Caco-2 (cell line): ENCODE measurements around the gene BICRAL. TPM values are rescaled to one million over a fixed set of nuclear protein-coding genes. Genes with fewer than 3 reads are reported as not detected.

Source experiments
- BruUV-seq: library from RNA; stranded (reverse); fragments of 400-500 nt; replicated peaks from 2 replicates; lab custom pipeline; 2021; lab: Mats Ljungman, UMichigan
- CTCF ChIA-PET: fragments of 300-600 bp; sonication (Branson Sonifier 250); formaldehyde crosslinking; loops from one replicate; lab custom pipeline; 2022; ENCODE audit warnings: antibody characterized with exemption; lab: Charles Lee
- POLR2A ChIA-PET: fragments of 300-600 bp; sonication (Branson Sonifier 250); formaldehyde crosslinking; loops from one replicate; lab custom pipeline; 2022; ENCODE audit warnings: antibody characterized with exemption; lab: Charles Lee
- DNase-seq, 2 experiments: peaks; one replicate each; pipeline versions ENCODE4 v3.0.0 to v3.0.0-alpha.2; 2020 to 2022
- H3K27me3 ChIP-seq: replicated peaks from 2 replicates; pipeline ENCODE4 v1.6.0; 2011; ENCODE audit warnings: low read length; ENCODE audit not compliant: control insufficient read depth, insufficient read depth
- H3K36me3 ChIP-seq: 2 replicates; pipeline ENCODE4 v1.5.1; 2011; ENCODE audit warnings: low read length; ENCODE audit not compliant: control insufficient read depth, insufficient read depth
- H3K4me1 ChIP-seq: fragments of 250-450 bp; sonication (Bioruptor Pico); 2 replicates; pipeline ENCODE4 v1.5.1; 2020; ENCODE audit warnings: mild to moderate bottlenecking
- H3K4me3 ChIP-seq: 2 replicates; pipeline ENCODE4 v1.5.1; 2011; ENCODE audit warnings: low read depth, mild to moderate bottlenecking, control low read depth, low read length
- H3K9me3 ChIP-seq: fragments of 250-450 bp; sonication (Bioruptor Pico); 2 replicates; pipeline ENCODE4 v1.5.1; 2020; ENCODE audit warnings: mild to moderate bottlenecking, moderate library complexity
- H3K27ac Mint-ChIP-seq: one replicate; pipeline ENCODE4 v1.8.0; 2022; ENCODE audit warnings: mixed read lengths; ENCODE audit not compliant: unreplicated experiment
- H3K27me3 Mint-ChIP-seq: one replicate; pipeline ENCODE4 v1.8.0; 2022; ENCODE audit warnings: mixed read lengths; ENCODE audit not compliant: insufficient read depth, unreplicated experiment
- H3K36me3 Mint-ChIP-seq: one replicate; pipeline ENCODE4 v1.8.0; 2022; ENCODE audit warnings: mild to moderate bottlenecking, mixed read lengths; ENCODE audit not compliant: insufficient read depth, unreplicated experiment
- H3K4me1 Mint-ChIP-seq: one replicate; pipeline ENCODE4 v1.8.0; 2022; ENCODE audit warnings: low read depth, mixed read lengths; ENCODE audit not compliant: unreplicated experiment
- H3K4me3 Mint-ChIP-seq: one replicate; pipeline ENCODE4 v1.8.0; 2022; ENCODE audit warnings: mild to moderate bottlenecking, moderate library complexity, mixed read lengths; ENCODE audit not compliant: unreplicated experiment
- H3K9me3 Mint-ChIP-seq: one replicate; pipeline ENCODE4 v1.8.0; 2022; ENCODE audit warnings: mixed read lengths; ENCODE audit not compliant: unreplicated experiment
- intact Hi-C: fragments of 100-400 bp; cut with micrococcal nuclease; formaldehyde crosslinking; loops from one replicate; pipeline ENCODE4 v1.10.0; 2022; ENCODE audit not compliant: unreplicated experiment
- total RNA-seq: library from RNA; stranded (reverse); gene quantifications from 2 replicates; pipeline ENCODE4 v1.2.3, GENCODE V29; 2022
- TF ChIP-seq, protein P1 (sequence below), 2 experiments: fragments of 200-600 bp in 1 of 2; IDR thresholded peaks; 1 replicate in 1 of 2; 2 replicates in 1 of 2; pipeline versions ENCODE4 v1.5.1 to v1.8.0; 2011 to 2022; ENCODE audit warnings: antibody characterized with exemption in 1 of 2, control low read depth in 1 of 2, inconsistent platforms in 1 of 2, low read depth in 1 of 2, low read length in 1 of 2, mild to moderate bottlenecking in 1 of 2, moderate library complexity in 1 of 2; ENCODE audit not compliant: insufficient read depth in 1 of 2, severe bottlenecking in 1 of 2, unreplicated experiment in 1 of 2

BICRAL gene
- total RNA-seq, 1 experiment from 2014 or later, result 5.3 TPM

DNA sequence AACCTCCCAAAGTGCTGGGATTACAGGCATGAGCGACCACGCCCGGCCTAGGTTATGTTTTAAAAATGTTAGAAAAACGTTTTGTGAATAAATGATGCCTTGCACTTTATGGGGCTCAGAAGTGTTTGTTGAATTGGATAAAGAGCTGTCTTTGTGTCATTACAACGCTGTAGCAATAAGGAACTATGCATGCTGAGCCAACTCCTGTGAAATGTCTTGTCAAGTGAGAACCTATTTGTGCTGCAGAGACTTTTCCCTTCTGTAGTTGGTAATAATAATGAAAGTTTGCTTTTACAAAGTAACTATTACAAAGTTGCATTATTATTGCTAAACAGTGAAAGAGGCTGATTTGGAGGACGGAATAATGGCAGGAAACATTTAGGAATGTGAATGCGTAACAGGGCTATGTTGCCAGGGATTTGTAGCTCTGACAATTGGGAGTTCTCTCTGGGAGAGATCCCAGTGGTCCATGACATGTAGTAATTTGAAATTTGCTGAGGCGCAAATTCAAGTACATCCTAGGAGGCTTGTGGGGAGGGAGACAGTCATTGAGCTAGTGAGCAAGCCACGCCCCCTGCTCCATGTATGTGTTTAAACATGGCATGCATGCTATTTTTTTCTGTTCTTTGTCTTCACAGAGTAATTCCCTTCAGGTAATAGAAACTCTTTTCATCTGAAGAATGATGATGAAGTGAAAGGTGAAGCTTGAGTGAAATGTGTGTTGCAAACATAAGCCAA is 16.8 kb upstream of the BICRAL start:
- TF ChIP-seq, protein P1, sequence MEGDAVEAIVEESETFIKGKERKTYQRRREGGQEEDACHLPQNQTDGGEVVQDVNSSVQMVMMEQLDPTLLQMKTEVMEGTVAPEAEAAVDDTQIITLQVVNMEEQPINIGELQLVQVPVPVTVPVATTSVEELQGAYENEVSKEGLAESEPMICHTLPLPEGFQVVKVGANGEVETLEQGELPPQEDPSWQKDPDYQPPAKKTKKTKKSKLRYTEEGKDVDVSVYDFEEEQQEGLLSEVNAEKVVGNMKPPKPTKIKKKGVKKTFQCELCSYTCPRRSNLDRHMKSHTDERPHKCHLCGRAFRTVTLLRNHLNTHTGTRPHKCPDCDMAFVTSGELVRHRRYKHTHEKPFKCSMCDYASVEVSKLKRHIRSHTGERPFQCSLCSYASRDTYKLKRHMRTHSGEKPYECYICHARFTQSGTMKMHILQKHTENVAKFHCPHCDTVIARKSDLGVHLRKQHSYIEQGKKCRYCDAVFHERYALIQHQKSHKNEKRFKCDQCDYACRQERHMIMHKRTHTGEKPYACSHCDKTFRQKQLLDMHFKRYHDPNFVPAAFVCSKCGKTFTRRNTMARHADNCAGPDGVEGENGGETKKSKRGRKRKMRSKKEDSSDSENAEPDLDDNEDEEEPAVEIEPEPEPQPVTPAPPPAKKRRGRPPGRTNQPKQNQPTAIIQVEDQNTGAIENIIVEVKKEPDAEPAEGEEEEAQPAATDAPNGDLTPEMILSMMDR (IDR thresholded peaks at IDR 0.05; ENCODE audit: insufficient read depth in 1 of 2, low read depth in 1 of 2, low read length in 1 of 2, severe bottlenecking in 1 of 2, unreplicated experiment in 1 of 2), result no peak
- BruUV-seq, result no TSS peak
- Histone ChIP-seq H3K9me3 (no peaks in the 10 kb centered on the region), H3K4me1 (peaks cover 15% of the 10 kb centered on the region), H3K4me3 (no peak overlapping the region), H3K36me3 (no peaks in the 10 kb centered on the region), H3K27me3 (no peaks in the 10 kb centered on the region)
- no peak for DNase-seq
- Mint-ChIP-seq H3K4me1 (peaks cover 6% of the 10 kb centered on the region), H3K36me3 (no peaks in the 10 kb centered on the region), H3K27me3 (no peaks in the 10 kb centered on the region), H3K9me3 (no peaks in the 10 kb centered on the region), H3K27ac (no peak overlapping the region), H3K4me3 (no peak overlapping the region)
- ChIA-PET CTCF (no interaction called here), POLR2A (no interaction called here)
- intact Hi-C loops, result no loop called here

DNA sequence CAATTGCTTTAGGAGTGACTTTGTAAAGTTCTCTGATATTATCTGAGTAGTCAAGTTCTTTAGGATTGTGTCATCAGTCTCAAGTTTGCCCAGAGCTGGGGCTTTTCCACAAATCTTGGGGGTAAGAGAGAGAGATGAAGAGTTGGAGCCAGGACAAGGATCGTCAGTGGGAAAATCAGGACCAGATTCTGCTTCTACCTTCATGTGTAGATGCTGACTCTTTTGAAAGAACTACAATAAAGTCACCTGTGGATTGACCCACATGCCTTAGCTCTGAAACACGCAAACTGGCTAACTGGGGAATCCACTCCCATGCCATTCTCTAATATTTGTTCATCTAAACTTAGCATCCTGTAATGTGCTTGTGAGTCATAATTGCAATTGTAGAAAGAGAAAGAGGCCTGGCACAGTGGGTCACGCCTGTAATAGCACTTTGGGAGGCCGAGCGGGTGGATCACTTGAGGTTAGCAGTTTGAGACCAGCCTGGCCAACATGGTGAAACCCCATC is 15.6 kb upstream of the BICRAL start:
- Mint-ChIP-seq H3K27me3 (no peaks in the 10 kb centered on the region), H3K4me3 (no peak overlapping the region), H3K4me1 (peaks cover 6% of the 10 kb centered on the region), H3K9me3 (no peaks in the 10 kb centered on the region), H3K27ac (no peak overlapping the region), H3K36me3 (no peaks in the 10 kb centered on the region)
- BruUV-seq, result no TSS peak
- CTCF ChIA-PET, result no interaction called here
- Histone ChIP-seq H3K27me3 (no peaks in the 10 kb centered on the region), H3K9me3 (no peaks in the 10 kb centered on the region), H3K4me1 (peaks cover 15% of the 10 kb centered on the region), H3K36me3 (no peaks in the 10 kb centered on the region), H3K4me3 (no peak overlapping the region)
- TF ChIP-seq, protein P1 (IDR thresholded peaks at IDR 0.05; ENCODE audit: insufficient read depth in 1 of 2, low read depth in 1 of 2, low read length in 1 of 2, severe bottlenecking in 1 of 2, unreplicated experiment in 1 of 2), result no peak
- POLR2A ChIA-PET, result no interaction called here
- intact Hi-C loops, result no loop called here
- DNase-seq, result no peak

DNA sequence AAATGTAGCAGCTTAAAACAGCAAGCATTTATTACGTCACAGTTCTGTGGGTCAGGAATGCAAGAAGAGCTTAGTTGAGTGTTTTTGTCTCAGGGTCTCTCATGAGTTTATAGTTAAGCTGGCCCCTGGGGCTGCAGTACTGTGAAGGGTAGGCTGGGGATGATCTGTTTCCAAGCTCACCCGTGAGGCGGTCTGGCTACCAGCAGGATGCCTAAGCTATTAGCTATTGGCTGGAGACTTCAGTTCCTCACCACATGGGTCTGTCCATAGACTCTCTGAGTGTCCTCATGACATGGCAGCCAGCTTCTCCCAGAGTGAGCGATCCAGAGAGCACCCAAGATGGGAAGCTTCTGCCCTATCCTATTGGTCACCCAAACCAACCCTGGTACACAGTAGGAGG is 12.8 kb upstream of the BICRAL start:
- no TSS peak for BruUV-seq
- no peak overlapping the region for H3K27ac Mint-ChIP-seq
- CTCF ChIA-PET, result no interaction called here
- H3K27me3 ChIP-seq, result no peaks in the 10 kb centered on the region
- no peak overlapping the region for H3K4me3 ChIP-seq
- no peaks in the 10 kb centered on the region for H3K36me3 ChIP-seq
- TF ChIP-seq, protein P1 (IDR thresholded peaks at IDR 0.05; ENCODE audit: insufficient read depth in 1 of 2, low read depth in 1 of 2, low read length in 1 of 2, severe bottlenecking in 1 of 2, unreplicated experiment in 1 of 2), result no peak
- no peak overlapping the region for H3K4me3 Mint-ChIP-seq
- no peaks in the 10 kb centered on the region for H3K4me1 ChIP-seq
- H3K27me3 Mint-ChIP-seq, result no peaks in the 10 kb centered on the region
- POLR2A ChIA-PET, result interaction anchor here (0.5 to 1.1 kb wide), 2 partner anchors 12 to 21 kb away, joined by 3 to 4 read pairs; no protein-coding TSS in a partner anchor
- H3K36me3 Mint-ChIP-seq, result no peaks in the 10 kb centered on the region
- H3K9me3 ChIP-seq, result no peaks in the 10 kb centered on the region
- no peaks in the 10 kb centered on the region for H3K9me3 Mint-ChIP-seq
- no peaks in the 10 kb centered on the region for H3K4me1 Mint-ChIP-seq
- DNase-seq, result no peak
- intact Hi-C loops, result no loop called here
